Testis (tissue), 3 donors: Measurements from ENCODE around the gene SCNN1B. TPM values are rescaled to one million over a fixed set of nuclear protein-coding genes. Genes with fewer than 3 reads are reported as not detected.
"Not testable (repeated sequence)": the region's sequence is repeated elsewhere in the genome, so short reads cannot be mapped to it uniquely, and the experiment has no call there.

Experiments
- DNase-seq: peaks from one replicate; pipeline ENCODE4 v3.0.0-alpha.2; 2019
- H3K27ac ChIP-seq, 2 donors: fragments of 200-600 bp; sonication (generic); one replicate each; pipeline ENCODE4 v1.5.1; 2019
- H3K27me3 ChIP-seq: fragments of 200-600 bp; sonication (generic); one replicate; pipeline ENCODE4 v1.5.1; 2019
- H3K36me3 ChIP-seq: fragments of 200-600 bp; sonication (generic); one replicate; pipeline ENCODE4 v1.5.1; 2017; ENCODE audit warnings: low read depth; ENCODE audit errors: missing control alignments
- H3K4me1 ChIP-seq: fragments of 200-600 bp; sonication (generic); one replicate; pipeline ENCODE4 v1.5.1; 2019
- H3K4me3 ChIP-seq, 2 donors: fragments of 200-600 bp; sonication (generic); one replicate each; pipeline ENCODE4 v1.5.1; 2017 to 2019
- H3K9me3 ChIP-seq: fragments of 200-600 bp; sonication (generic); one replicate; pipeline ENCODE4 v1.5.1; 2017
- CTCF ChIP-seq, 3 experiments: fragments of 450-650 bp in 2 of 3; fragments of 200-600 bp in 1 of 3; sonication (generic) in 1 of 3; IDR thresholded peaks; one replicate each; pipeline ENCODE4 v1.5.1; 2016 to 2019; ENCODE audit warnings: antibody characterized with exemption in 3 of 3, mild to moderate bottlenecking in 2 of 3, moderate library complexity in 1 of 3
- POLR2A ChIP-seq: fragments of 450-650 bp; IDR thresholded peaks from one replicate; pipeline ENCODE4 v1.6.1; 2017; ENCODE audit warnings: antibody characterized with exemption, mild to moderate bottlenecking, moderate library complexity
- WGBS, 2 donors: methylation state at CpG; one replicate each; pipeline ENCODE4 v1.1.5; 2018; 5-methylcytosine and 5-hydroxymethylcytosine counted together
- intact Hi-C: fragments of 100-400 bp; cut with DNase I; formaldehyde crosslinking; loops from one replicate; pipeline ENCODE4 v1.15.1; 2023; ENCODE audit warnings: low total_unique reads
- polyA plus RNA-seq: library from polyadenylated mRNA; stranded (reverse); fragments of 350-450 nt; fragmentation: Illumina TruSeq; extraction: RNeasy Lipid Tissue Mini Kit (QIAGEN cat#74804); gene quantifications from one replicate; pipeline ENCODE4 v1.2.3, GENCODE V29; 2014; ENCODE audit warnings: low read depth, low replicate concordance; ENCODE audit not compliant: insufficient read depth
- total RNA-seq, 2 donors: library from RNA; depleted of rRNA; stranded (reverse); fragments of >200 nt; gene quantifications; one replicate each; pipeline ENCODE4 v1.2.3, GENCODE V29; 2016

SCNN1B gene
- total and polyA plus RNA-seq, 3 donors from 2014 or later, result 0.31 to 1.1 (median 0.55) TPM

- H3K27ac ChIP-seq, result no peak overlapping the region
- 80 to 82% methylated on average over 8 of the region's 8 CpGs for WGBS, 2 donors
- no peaks in the 10 kb centered on the region for H3K4me1 ChIP-seq
- intact Hi-C loops, result no loop called here
- no peak overlapping the region for H3K4me3 ChIP-seq
- H3K36me3 ChIP-seq, result no peaks in the 10 kb centered on the region
- H3K9me3 ChIP-seq, result no peaks in the 10 kb centered on the region
- H3K27me3 ChIP-seq, result no peaks in the 10 kb centered on the region
- TF ChIP-seq POLR2A, result no peak
- no peak for TF ChIP-seq CTCF (IDR thresholded peaks at IDR 0.05)
- no peak for DNase-seq
These were observed 76.2 kb downstream of the SCNN1B start for GRCh38 chr16:23378256-23378655.

DNA sequence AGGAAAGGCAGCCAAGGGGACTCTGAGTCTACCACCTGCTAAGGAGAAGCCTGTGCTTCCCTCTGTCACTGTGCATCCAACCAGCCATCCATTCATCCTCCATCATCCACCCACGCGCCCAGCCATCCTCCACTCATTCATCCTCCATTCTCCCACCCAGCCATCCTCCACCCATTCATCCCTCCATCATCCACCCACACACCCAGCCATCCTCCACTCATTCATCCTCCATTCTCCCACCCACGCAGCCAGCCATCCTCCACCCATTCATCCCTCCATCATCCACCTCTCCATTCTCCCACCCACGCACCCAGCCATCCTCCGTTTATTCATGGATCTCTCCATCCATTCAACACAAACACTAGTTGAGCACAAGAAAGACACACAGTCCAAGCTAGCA, 76.8 kb downstream of the SCNN1B start:
- intact Hi-C loops, result no loop called here
- no peak for TF ChIP-seq POLR2A
- TF ChIP-seq CTCF (IDR thresholded peaks at IDR 0.05), result no peak
- H3K4me1 ChIP-seq, result no peaks in the 10 kb centered on the region
- WGBS, 2 donors, result 85 to 90% methylated on average over 5 of the region's 5 CpGs
- no peaks in the 10 kb centered on the region for H3K27me3 ChIP-seq
- no peaks in the 10 kb centered on the region for H3K9me3 ChIP-seq
- H3K36me3 ChIP-seq, result no peaks in the 10 kb centered on the region
- H3K4me3 ChIP-seq, result no peak overlapping the region
- DNase-seq, result no peak
- no peak overlapping the region for H3K27ac ChIP-seq

- H3K4me3 ChIP-seq, result no peak overlapping the region
- no peaks in the 10 kb centered on the region for H3K27me3 ChIP-seq
- WGBS, 2 donors, result 84 to 86% methylated on average over 10 of the region's 10 CpGs
- H3K27ac ChIP-seq, result no peak overlapping the region
- no peaks in the 10 kb centered on the region for H3K4me1 ChIP-seq
- TF ChIP-seq POLR2A, result no peak
- no peak for TF ChIP-seq CTCF (IDR thresholded peaks at IDR 0.05)
- DNase-seq, result no peak
- no peaks in the 10 kb centered on the region for H3K9me3 ChIP-seq
- no peaks in the 10 kb centered on the region for H3K36me3 ChIP-seq
- intact Hi-C loops, result no loop called here
These were observed 77.6 kb downstream of the SCNN1B start for GRCh38 chr16:23379707-23380106.

GRCh38 chr16:23380501-23380951, 78.4 kb downstream of the SCNN1B start:
- Histone ChIP-seq H3K27ac (no peak overlapping the region), H3K4me3 (no peak overlapping the region), H3K36me3 (no peaks in the 10 kb centered on the region), H3K9me3 (no peaks in the 10 kb centered on the region), H3K4me1 (no peaks in the 10 kb centered on the region), H3K27me3 (no peaks in the 10 kb centered on the region)
- intact Hi-C loops, result no loop called here
- no peak for DNase-seq
- TF ChIP-seq POLR2A (no peak), CTCF (IDR thresholded peaks at IDR 0.05) (no peak)
- 92 to 100% methylated on average over 1 to 20 of the region's 20 CpGs for WGBS, 2 donors

DNA sequence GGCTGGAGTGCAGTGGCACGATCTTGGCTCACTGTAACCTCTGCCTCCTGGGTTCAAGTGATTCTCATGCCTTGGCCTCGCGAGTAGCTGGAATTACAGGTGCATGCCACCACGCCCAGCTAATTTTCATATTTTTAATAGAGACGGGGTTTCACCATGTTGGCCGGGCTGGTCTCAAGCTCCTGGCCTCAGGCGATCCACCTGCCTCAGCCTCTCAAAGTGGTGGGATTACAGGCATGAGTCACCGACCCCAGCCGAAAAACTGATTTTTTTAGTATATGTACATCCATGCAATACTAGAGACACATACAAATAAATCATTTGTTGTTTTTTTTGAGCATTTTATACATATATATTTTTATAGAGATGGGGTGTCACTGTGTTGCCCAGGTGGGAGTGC, 79.6 kb downstream of the SCNN1B start:
- H3K27me3 ChIP-seq, intact Hi-C loops, H3K36me3 ChIP-seq, DNase-seq, H3K4me3 ChIP-seq, H3K27ac ChIP-seq, H3K9me3 ChIP-seq, H3K4me1 ChIP-seq: not testable (repeated sequence)
- WGBS, 2 donors, result 91 to 92% methylated on average over 9 of the region's 9 CpGs
